Ascending aorta (tissue), 2 donors: ENCODE data around the gene TMEM14C. TPM values are rescaled to one million over a fixed set of nuclear protein-coding genes. Genes with fewer than 3 reads are reported as not detected.

Source experiments
- DNase-seq, 2 donors: peaks; one replicate each; pipeline ENCODE4 v3.0.0-alpha.2; 2019; ENCODE audit warnings: low spot score in 2 of 2
- H3K27ac ChIP-seq, 2 donors: fragments of 200-600 bp; sonication (generic); one replicate each; pipeline ENCODE4 v1.5.1; 2016 to 2017; ENCODE audit warnings: mild to moderate bottlenecking in 1 of 2
- H3K27me3 ChIP-seq: fragments of 200-600 bp; sonication (generic); one replicate; pipeline ENCODE4 v1.5.1; 2017
- H3K36me3 ChIP-seq, 2 donors: fragments of 200-600 bp; sonication (generic); one replicate each; pipeline ENCODE4 v1.5.1; 2016
- H3K4me1 ChIP-seq, 2 donors: fragments of 200-600 bp; sonication (generic); one replicate each; pipeline ENCODE4 v1.5.1; 2016 to 2017; ENCODE audit warnings: mild to moderate bottlenecking in 1 of 2
- H3K4me3 ChIP-seq, 2 donors: fragments of 200-600 bp; sonication (generic); one replicate each; pipeline ENCODE4 v1.5.1; 2016 to 2017; ENCODE audit warnings: mild to moderate bottlenecking in 1 of 2
- H3K9me3 ChIP-seq, 2 donors: fragments of 200-600 bp; sonication (generic); one replicate each; pipeline ENCODE4 v1.5.1; 2016
- intact Hi-C: fragments of 100-400 bp; cut with DNase I; formaldehyde crosslinking; loops from one replicate; pipeline ENCODE4 v1.15.1; 2023
- total RNA-seq: library from RNA; depleted of rRNA; stranded (reverse); fragments of >200 nt; gene quantifications from one replicate; pipeline ENCODE4 v1.1.0, GENCODE V29; 2016
- TF ChIP-seq, protein P1 (sequence below), 3 experiments: fragments of 200-600 bp in 2 of 3; fragments of 450-650 bp in 1 of 3; sonication (generic) in 2 of 3; IDR thresholded peaks; one replicate each; pipeline ENCODE4 v1.5.1; 2016 to 2019; ENCODE audit warnings: antibody characterized with exemption in 3 of 3, mild to moderate bottlenecking in 1 of 3, moderate library complexity in 1 of 3

Gene TMEM14C
- total RNA-seq, 1 donor from 2014 or later = 79.6 TPM

DNA sequence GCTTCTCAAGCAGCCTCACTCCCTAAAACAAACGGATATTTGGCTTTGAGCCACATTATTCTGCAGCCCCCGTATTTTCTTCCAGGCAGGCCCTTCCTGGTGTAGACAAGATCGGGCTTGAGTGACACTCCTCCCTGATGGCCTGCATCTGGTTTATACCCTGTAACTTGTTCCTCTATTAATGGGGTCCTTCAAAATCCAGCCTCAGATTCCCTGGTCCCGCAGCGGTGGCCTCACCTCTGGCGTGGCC, 375 bp upstream of the TMEM14C start:
- intact Hi-C loops = loop anchor here (1.0 kb wide), 2 partner anchors 25 to 28 kb away; partner anchors contain the start of genes C6orf52, PAK1IP1 and TMEM14B
- TF ChIP-seq, protein P1, sequence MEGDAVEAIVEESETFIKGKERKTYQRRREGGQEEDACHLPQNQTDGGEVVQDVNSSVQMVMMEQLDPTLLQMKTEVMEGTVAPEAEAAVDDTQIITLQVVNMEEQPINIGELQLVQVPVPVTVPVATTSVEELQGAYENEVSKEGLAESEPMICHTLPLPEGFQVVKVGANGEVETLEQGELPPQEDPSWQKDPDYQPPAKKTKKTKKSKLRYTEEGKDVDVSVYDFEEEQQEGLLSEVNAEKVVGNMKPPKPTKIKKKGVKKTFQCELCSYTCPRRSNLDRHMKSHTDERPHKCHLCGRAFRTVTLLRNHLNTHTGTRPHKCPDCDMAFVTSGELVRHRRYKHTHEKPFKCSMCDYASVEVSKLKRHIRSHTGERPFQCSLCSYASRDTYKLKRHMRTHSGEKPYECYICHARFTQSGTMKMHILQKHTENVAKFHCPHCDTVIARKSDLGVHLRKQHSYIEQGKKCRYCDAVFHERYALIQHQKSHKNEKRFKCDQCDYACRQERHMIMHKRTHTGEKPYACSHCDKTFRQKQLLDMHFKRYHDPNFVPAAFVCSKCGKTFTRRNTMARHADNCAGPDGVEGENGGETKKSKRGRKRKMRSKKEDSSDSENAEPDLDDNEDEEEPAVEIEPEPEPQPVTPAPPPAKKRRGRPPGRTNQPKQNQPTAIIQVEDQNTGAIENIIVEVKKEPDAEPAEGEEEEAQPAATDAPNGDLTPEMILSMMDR (IDR thresholded peaks at IDR 0.05) = no peak
- Histone ChIP-seq H3K4me3 (peak overlapping the region; percentile 66 to 91), H3K4me1 (peaks cover 7 to 20% of the 10 kb centered on the region in 2 donors), H3K27ac (peak overlapping the region; percentile 82 to 92), H3K9me3 (peaks cover 0 to 6% of the 10 kb centered on the region in 2 donors), H3K27me3 (no peaks in the 10 kb centered on the region), H3K36me3 (peaks cover 2 to 21% of the 10 kb centered on the region in 2 donors)
- no peak for DNase-seq

DNA sequence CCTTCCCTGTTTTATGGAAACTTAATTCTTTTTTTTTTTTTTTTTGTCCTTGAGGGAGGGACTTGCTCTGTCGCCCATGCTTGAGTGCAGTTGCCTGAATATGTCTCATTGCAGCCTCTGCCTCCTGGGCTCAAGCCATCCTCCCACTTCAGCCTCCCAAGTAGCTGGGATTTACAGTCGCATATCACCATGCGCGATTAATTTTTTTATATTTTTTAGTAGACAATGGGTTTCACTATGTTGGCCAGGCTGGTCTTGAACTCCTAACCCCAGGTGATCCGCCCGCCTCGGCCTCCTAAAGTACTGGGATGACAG, 654 bp downstream of the TMEM14C start:
- intact Hi-C loops = loop anchor here (1.0 kb wide), 1 partner anchor 213 kb away; no protein-coding TSS in a partner anchor
- Histone ChIP-seq H3K36me3 (peaks cover 2 to 29% of the 10 kb centered on the region in 2 donors), H3K27me3 (no peaks in the 10 kb centered on the region), H3K27ac (peak overlapping the region; percentile 82 to 92), H3K4me3 (peak overlapping the region; percentile 66 to 91), H3K9me3 (peaks cover 0 to under 1% of the 10 kb centered on the region in 2 donors), H3K4me1 (peaks cover 7 to 20% of the 10 kb centered on the region in 2 donors)
- TF ChIP-seq, protein P1 (IDR thresholded peaks at IDR 0.05) = no peak
- no peak for DNase-seq

DNA sequence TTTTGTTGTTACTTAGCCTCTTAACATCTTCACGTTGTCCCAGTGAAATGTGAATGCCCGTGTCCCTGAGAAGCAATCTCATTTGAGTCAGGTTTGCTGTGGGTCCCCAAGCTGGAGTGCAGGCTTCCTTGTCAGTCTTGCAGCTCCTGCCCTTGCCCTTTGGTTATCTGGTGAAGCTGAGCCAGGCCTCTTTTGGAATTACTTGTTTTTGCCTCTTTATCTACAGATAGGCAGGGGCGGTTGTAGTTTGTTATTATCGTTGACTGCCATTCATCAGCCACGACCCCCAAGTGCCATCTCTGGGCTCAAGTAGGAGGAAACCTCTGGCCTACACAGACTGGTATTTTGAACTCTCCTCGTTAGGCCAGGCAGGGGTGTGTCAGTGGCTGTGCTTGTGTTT, 2.2 kb downstream of the TMEM14C start:
- Histone ChIP-seq H3K9me3 (no peaks in the 10 kb centered on the region), H3K27ac (no peak overlapping the region), H3K4me1 (peaks cover 7 to 20% of the 10 kb centered on the region in 2 donors), H3K36me3 (peaks cover 11 to 44% of the 10 kb centered on the region in 2 donors), H3K27me3 (no peaks in the 10 kb centered on the region), H3K4me3 (peak overlapping the region in 1 of 2 donors; percentile 91)
- TF ChIP-seq, protein P1 (IDR thresholded peaks at IDR 0.05) = no peak
- no peak for DNase-seq
- intact Hi-C loops = no loop called here

DNA sequence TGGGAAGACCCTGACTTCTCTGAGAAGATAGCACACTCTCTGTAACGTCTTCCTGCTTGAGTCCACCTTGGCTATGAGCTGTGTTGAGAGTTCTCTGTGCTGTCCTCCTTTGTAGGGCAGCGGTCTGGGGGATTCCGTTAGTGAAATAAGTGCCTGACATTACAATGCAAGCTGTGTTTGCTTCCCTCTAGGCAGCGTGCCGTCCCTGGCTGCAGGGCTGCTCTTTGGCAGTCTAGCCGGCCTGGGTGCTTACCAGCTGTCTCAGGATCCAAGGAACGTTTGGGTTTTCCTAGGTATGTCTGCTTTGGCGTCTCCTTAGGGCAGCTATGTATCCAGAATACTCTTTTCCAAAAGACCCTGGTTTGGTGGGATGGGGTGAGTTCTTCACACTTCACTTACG, 2.8 kb downstream of the TMEM14C start:
- Histone ChIP-seq H3K4me1 (peaks cover 7 to 20% of the 10 kb centered on the region in 2 donors), H3K36me3 (peaks cover 11 to 49% of the 10 kb centered on the region in 2 donors), H3K27ac (no peak overlapping the region), H3K9me3 (no peaks in the 10 kb centered on the region), H3K27me3 (no peaks in the 10 kb centered on the region), H3K4me3 (peak overlapping the region in 1 of 2 donors; percentile 7)
- TF ChIP-seq, protein P1 (IDR thresholded peaks at IDR 0.05) = no peak
- intact Hi-C loops = no loop called here
- DNase-seq = no peak

DNA sequence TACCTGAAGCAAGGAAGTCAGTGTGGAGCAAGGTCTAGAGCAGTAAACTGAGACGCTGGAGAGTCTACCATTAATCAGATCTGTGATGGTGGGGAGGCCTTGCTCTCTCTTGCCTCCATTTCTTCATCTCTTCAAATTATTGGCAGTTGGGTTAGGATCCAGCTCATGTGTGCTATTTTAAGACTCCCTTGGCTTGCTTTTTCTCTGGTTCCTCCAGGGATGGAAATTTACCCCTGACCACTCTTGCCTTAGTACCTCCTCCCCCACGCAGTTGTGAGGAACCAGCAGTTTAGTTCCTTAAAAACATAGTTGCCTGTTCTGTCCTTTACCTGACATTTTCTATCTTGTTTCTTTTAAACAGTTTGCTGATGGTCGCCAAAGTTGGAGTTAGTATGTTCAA, 7.4 kb downstream of the TMEM14C start:
- Histone ChIP-seq H3K4me3 (no peak overlapping the region), H3K4me1 (peaks cover 0 to 2% of the 10 kb centered on the region in 2 donors), H3K9me3 (no peaks in the 10 kb centered on the region), H3K27me3 (no peaks in the 10 kb centered on the region), H3K27ac (peak overlapping the region in 1 of 2 donors; percentile 13), H3K36me3 (peaks cover 14 to 67% of the 10 kb centered on the region in 2 donors)
- intact Hi-C loops = no loop called here
- TF ChIP-seq, protein P1 (IDR thresholded peaks at IDR 0.05) = no peak
- DNase-seq = no peak

DNA sequence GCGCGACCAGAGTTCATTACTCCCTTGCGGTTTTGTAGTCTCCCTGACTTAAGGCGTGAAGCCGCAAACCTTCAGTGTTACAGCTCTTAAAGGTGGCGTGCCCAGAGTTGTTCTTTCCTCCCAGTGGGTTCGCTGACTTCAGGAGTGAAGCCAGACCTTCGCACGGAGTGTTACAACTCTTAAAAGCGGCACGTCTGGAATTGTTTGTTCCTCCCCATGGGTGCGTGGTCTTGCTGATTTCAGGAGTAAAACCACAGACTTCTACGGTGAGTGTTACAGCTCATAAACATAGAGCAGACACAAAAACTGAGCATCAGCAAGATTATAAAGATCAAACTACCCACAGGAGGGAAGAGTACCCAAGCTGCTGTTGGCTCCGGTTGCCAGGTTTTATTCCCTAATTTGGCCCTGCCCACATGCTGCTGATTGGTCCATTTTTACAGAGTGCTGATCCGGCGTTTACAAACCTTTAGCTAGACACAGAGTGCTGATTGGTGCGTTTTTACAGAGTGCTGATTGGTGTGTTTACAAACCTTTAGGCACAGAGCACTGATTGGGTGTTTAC, 10.4 kb downstream of the TMEM14C start:
- Histone ChIP-seq H3K9me3 (no peaks in the 10 kb centered on the region), H3K4me3 (no peak overlapping the region), H3K4me1 (no peaks in the 10 kb centered on the region), H3K27me3 (no peaks in the 10 kb centered on the region), H3K27ac (no peak overlapping the region), H3K36me3 (peaks cover 12 to 41% of the 10 kb centered on the region in 2 donors)
- intact Hi-C loops = no loop called here
- TF ChIP-seq, protein P1 (IDR thresholded peaks at IDR 0.05) = no peak
- DNase-seq = no peak
